H1 (cell line): Measurements from ENCODE around the gene EVC2. TPM values are rescaled to one million over a fixed set of nuclear protein-coding genes. Genes with fewer than 3 reads are reported as not detected.

Source experiments
- CTCF ChIA-PET: fragments of 300-600 bp; sonication (Branson Sonifier 250); formaldehyde crosslinking; loops from one replicate; lab custom pipeline; 2021; ENCODE audit not compliant: partially characterized antibody; lab: Charles Lee
- POLR2A ChIA-PET: fragments of 300-600 bp; sonication (Branson Sonifier 250); formaldehyde crosslinking; loops from one replicate; lab custom pipeline; 2021; ENCODE audit warnings: inconsistent platforms; ENCODE audit not compliant: partially characterized antibody; lab: Charles Lee
- DNase-seq, 2 experiments: peaks; one replicate each; pipeline versions ENCODE4 v3.0.0 to v3.0.0-alpha.2; 2010 to 2022; ENCODE audit warnings: low spot score in 2 of 2, low read depth in 1 of 2, mixed read lengths in 1 of 2
- FAIRE-seq: peaks from 2 replicates; lab custom pipeline; 2011; peaks lifted over from hg19 to GRCh38; lab: Jason Lieb, UNC
- H2AFZ ChIP-seq: 2 replicates; pipeline ENCODE4 v1.8.1; 2012; ENCODE audit warnings: low read length, inconsistent platforms
- H2AK5ac ChIP-seq: 2 replicates; pipeline ENCODE4 v1.6.1; 2013; ENCODE audit warnings: low read depth, low read length
- H2BK120ac ChIP-seq: replicated peaks from 2 replicates; pipeline ENCODE3; 2013; ENCODE audit warnings: low read depth, low read length, inconsistent platforms
- H2BK12ac ChIP-seq: 2 replicates; pipeline ENCODE4 v1.6.1; 2013; ENCODE audit warnings: low read depth, low read length
- H2BK15ac ChIP-seq: 2 replicates; pipeline ENCODE4 v1.6.1; 2013; ENCODE audit warnings: low read length
- H2BK20ac ChIP-seq: 2 replicates; pipeline ENCODE4 v1.6.1; 2013; ENCODE audit warnings: low read length
- H2BK5ac ChIP-seq: 2 replicates; pipeline ENCODE4 v1.6.1; 2013; ENCODE audit warnings: low read depth, low read length
- H3K14ac ChIP-seq: 2 replicates; pipeline ENCODE4 v1.6.1; 2013; ENCODE audit warnings: inconsistent platforms; ENCODE audit not compliant: insufficient read length
- H3K18ac ChIP-seq: 2 replicates; pipeline ENCODE4 v1.6.1; 2013; ENCODE audit warnings: low read length; ENCODE audit errors: extremely low read depth
- H3K23ac ChIP-seq: 2 replicates; pipeline ENCODE4 v1.6.1; 2013; ENCODE audit warnings: inconsistent platforms; ENCODE audit not compliant: insufficient read length
- H3K23me2 ChIP-seq: 2 replicates; pipeline ENCODE4 v1.6.1; 2013; ENCODE audit warnings: low read depth, low read length
- H3K27ac ChIP-seq: 2 replicates; pipeline ENCODE4 v1.6.1; 2011; ENCODE audit warnings: low read depth, low read length, inconsistent platforms
- H3K27me3 ChIP-seq, 4 experiments: replicated peaks in 1 of 4; 1 replicate in 1 of 4; 2 replicates in 3 of 4; pipeline versions ENCODE4 v1.6.1 to v1.8.1; 2011 to 2013; ENCODE audit warnings: low read length in 3 of 4, mild to moderate bottlenecking in 3 of 4, inconsistent platforms in 2 of 4, mixed read lengths in 2 of 4, moderate library complexity in 1 of 4; ENCODE audit not compliant: control insufficient read depth in 3 of 4, insufficient read depth in 3 of 4; ENCODE audit errors: extremely low read depth in 1 of 4
- H3K36me3 ChIP-seq, 4 experiments: 2 replicates each; pipeline versions ENCODE4 v1.6.1 to v1.8.1; 2011 to 2013; ENCODE audit warnings: mild to moderate bottlenecking in 4 of 4, low read length in 3 of 4, moderate library complexity in 2 of 4, control low read depth in 1 of 4, inconsistent platforms in 1 of 4; ENCODE audit not compliant: insufficient read depth in 4 of 4, control insufficient read depth in 2 of 4
- H3K4ac ChIP-seq: replicated peaks from 2 replicates; pipeline ENCODE3; 2013; ENCODE audit warnings: low read length, low read depth, mixed read lengths, inconsistent platforms; ENCODE audit not compliant: insufficient read length
- H3K4me1 ChIP-seq, 4 experiments: replicated peaks in 1 of 4; 1 replicate in 1 of 4; 2 replicates in 3 of 4; pipeline versions ENCODE4 v1.6.1 to v1.8.1; 2011 to 2013; ENCODE audit warnings: low read length in 3 of 4, inconsistent platforms in 2 of 4, mixed read lengths in 1 of 4; ENCODE audit not compliant: insufficient read depth in 4 of 4, control insufficient read depth in 3 of 4
- H3K4me2 ChIP-seq, 2 experiments: 2 replicates each; pipeline versions ENCODE4 v1.6.1 to v1.8.1; 2011 to 2013; ENCODE audit warnings: low read depth in 2 of 2, low read length in 2 of 2, control low read depth in 1 of 2, inconsistent platforms in 1 of 2, mild to moderate bottlenecking in 1 of 2; ENCODE audit not compliant: insufficient read depth in 1 of 2
- H3K4me3 ChIP-seq, 4 experiments: fragments of 200-600, 300-600 bp in 1 of 4; sonication (generic), shearing (Covaris generic), sonication (Bioruptor Twin) in 1 of 4; 2 replicates each; pipeline versions ENCODE4 v1.5.1 to v1.8.1; 2011 to 2016; ENCODE audit warnings: low read length in 4 of 4, low read depth in 3 of 4, control low read depth in 2 of 4, inconsistent platforms in 2 of 4, mild to moderate bottlenecking in 2 of 4, mixed read lengths in 1 of 4, moderate library complexity in 1 of 4; ENCODE audit not compliant: insufficient read depth in 2 of 4; ENCODE audit errors: extremely low read depth in 1 of 4
- H3K56ac ChIP-seq: replicated peaks from 2 replicates; pipeline ENCODE3; 2013; ENCODE audit warnings: low read depth, mild to moderate bottlenecking, mixed read lengths, low read length, inconsistent platforms; ENCODE audit not compliant: insufficient read length
- H3K79me1 ChIP-seq: 2 replicates; pipeline ENCODE4 v1.6.1; 2013; ENCODE audit warnings: low read depth, low read length, control low read depth
- H3K79me2 ChIP-seq, 2 experiments: 2 replicates each; pipeline versions ENCODE4 v1.6.1 to v1.8.1; 2012 to 2013; ENCODE audit warnings: low read length in 2 of 2, mild to moderate bottlenecking in 2 of 2, inconsistent platforms in 1 of 2; ENCODE audit not compliant: insufficient read depth in 2 of 2, control insufficient read depth in 1 of 2
- H3K9ac ChIP-seq, 4 experiments: replicated peaks in 1 of 4; 1 replicate in 1 of 4; 2 replicates in 3 of 4; pipeline versions ENCODE4 v1.6.1 to v1.8.1; 2011 to 2013; ENCODE audit warnings: low read depth in 3 of 4, low read length in 3 of 4, control low read depth in 2 of 4, mild to moderate bottlenecking in 2 of 4, moderate library complexity in 2 of 4, inconsistent platforms in 1 of 4; ENCODE audit errors: extremely low read depth in 1 of 4
- H3K9me3 ChIP-seq, 2 experiments: 2 replicates each; pipeline versions ENCODE4 v1.6.1 to v1.8.1; 2012 to 2013; ENCODE audit warnings: mild to moderate bottlenecking in 2 of 2, moderate library complexity in 2 of 2, control low read depth in 1 of 2, inconsistent platforms in 1 of 2, low read depth in 1 of 2, low read length in 1 of 2, mixed read lengths in 1 of 2; ENCODE audit not compliant: insufficient read depth in 2 of 2
- H4K20me1 ChIP-seq, 2 experiments: replicated peaks in 1 of 2; 2 replicates each; pipeline versions ENCODE3 to v1.8.1; 2011 to 2013; ENCODE audit warnings: inconsistent platforms in 2 of 2, low read length in 2 of 2, mild to moderate bottlenecking in 1 of 2; ENCODE audit not compliant: insufficient read depth in 2 of 2, control insufficient read depth in 1 of 2
- H4K5ac ChIP-seq: 2 replicates; pipeline ENCODE4 v1.6.1; 2013; ENCODE audit warnings: low read length, low read depth, mixed read lengths, inconsistent platforms; ENCODE audit not compliant: insufficient read length
- H4K8ac ChIP-seq: 2 replicates; pipeline ENCODE4 v1.8.0; 2013; ENCODE audit warnings: mild to moderate bottlenecking, moderate library complexity, low read length, inconsistent platforms; ENCODE audit not compliant: insufficient read depth; ENCODE audit errors: extremely low read depth
- H4K91ac ChIP-seq: replicated peaks from 2 replicates; pipeline ENCODE3; 2013; ENCODE audit warnings: low read length, mixed read lengths, inconsistent platforms; ENCODE audit not compliant: insufficient read length
- CBX8 ChIP-seq: fragments of 300-800, 300-1000 bp; sonication (generic); IDR thresholded peaks from 2 replicates; pipeline ENCODE4 v1.7.1; 2016; ENCODE audit warnings: low read depth, low read length, borderline replicate concordance
- CHD2 ChIP-seq: IDR thresholded peaks from 2 replicates; pipeline ENCODE4 v1.6.1; 2012; ENCODE audit warnings: low read length, improper control_type of control experiment
- KDM4A ChIP-seq: IDR thresholded peaks from one replicate; pipeline ENCODE4 v1.7.1; 2012; ENCODE audit warnings: low read depth, mild to moderate bottlenecking, moderate library complexity, low read length, inconsistent platforms; ENCODE audit not compliant: severe bottlenecking
- PHF8 ChIP-seq: fragments of 200-600 bp; sonication (generic); conservative IDR thresholded peaks from 2 replicates; pipeline ENCODE4 v1.7.1; 2012; ENCODE audit warnings: low read depth, mild to moderate bottlenecking, inconsistent platforms, low read length, moderate library complexity
- POLR2A ChIP-seq, 2 experiments: IDR thresholded peaks; 1 replicate in 1 of 2; 2 replicates in 1 of 2; pipeline ENCODE4 v1.6.1; 2011; ENCODE audit warnings: low read depth in 2 of 2, low read length in 2 of 2, mild to moderate bottlenecking in 2 of 2; ENCODE audit errors: control extremely low read depth in 1 of 2
- RFX5 ChIP-seq: IDR thresholded peaks from 2 replicates; pipeline ENCODE4 v1.6.1; 2011; ENCODE audit warnings: low read depth, low read length, improper control_type of control experiment, borderline replicate concordance
- RNF2 ChIP-seq: fragments of 200-900, 300-1000 bp; sonication (generic); IDR thresholded peaks from 2 replicates; pipeline ENCODE4 v1.7.1; 2016; ENCODE audit warnings: borderline replicate concordance, low read depth, mild to moderate bottlenecking, antibody characterized with exemption, low read length; ENCODE audit not compliant: poor library complexity, severe bottlenecking; ENCODE audit errors: missing control alignments
- SIX5 ChIP-seq: IDR thresholded peaks from 2 replicates; pipeline ENCODE4 v1.6.1; 2011; ENCODE audit warnings: mild to moderate bottlenecking, low read depth, low read length
- WGBS, 2 experiments: shearing (Covaris generic) in 1 of 2; methylation state at CpG; one replicate each; pipeline versions ENCODE4 v1.1.6 to v1.1.7; 2013 to 2015; ENCODE audit warnings: low lambda C conversion rate in 2 of 2, mixed read lengths in 2 of 2, inconsistent platforms in 1 of 2, low coverage in 1 of 2, missing lambda C conversion rate in 1 of 2; ENCODE audit not compliant: insufficient replicate concordance in 2 of 2, insufficient coverage in 1 of 2, insufficient read length in 1 of 2; ENCODE audit errors: extremely low coverage in 1 of 2, missing lambda C conversion rate in 1 of 2; 5-methylcytosine and 5-hydroxymethylcytosine counted together
- polyA plus RNA-seq, 7 experiments: library from polyadenylated mRNA; depleted of rRNA in 3 of 7; stranded (reverse) in 5 of 7; unstranded in 2 of 7; fragments of >200 nt in 5 of 7; fragments of 200-250 nt in 2 of 7; gene quantifications; 1 replicate in 5 of 7; 2 replicates in 1 of 7; 4 replicates in 1 of 7; pipeline versions ENCODE4 v1.2.1 to v1.2.3, GENCODE V29; 2011 to 2013; ENCODE audit warnings: missing spikeins in 2 of 7, mixed read lengths in 2 of 7
- total RNA-seq: library from RNA; stranded (reverse); fragmentation: NEBNext Ultra II Directional; extraction: Animal tissue kit (Norgen Biotek cat#: 25700); gene quantifications from 2 replicates; pipeline ENCODE4 v1.2.1, GENCODE V29; 2021
- TF ChIP-seq, protein P1 (sequence below): IDR thresholded peaks from 2 replicates; pipeline ENCODE4 v1.6.1; 2011; ENCODE audit warnings: low read depth, mild to moderate bottlenecking, low read length; ENCODE audit not compliant: insufficient read depth
- TF ChIP-seq, protein P2 (sequence below): IDR thresholded peaks from 2 replicates; pipeline ENCODE4 v1.6.1; 2011; ENCODE audit warnings: low read length, improper control_type of control experiment

EVC2 gene
- total and polyA plus RNA-seq, 2 of the 8 experiments (the other 6 are each of a cell fraction or from before 2014, with no cell fraction given): 0.73 to 5.9 TPM

DNA sequence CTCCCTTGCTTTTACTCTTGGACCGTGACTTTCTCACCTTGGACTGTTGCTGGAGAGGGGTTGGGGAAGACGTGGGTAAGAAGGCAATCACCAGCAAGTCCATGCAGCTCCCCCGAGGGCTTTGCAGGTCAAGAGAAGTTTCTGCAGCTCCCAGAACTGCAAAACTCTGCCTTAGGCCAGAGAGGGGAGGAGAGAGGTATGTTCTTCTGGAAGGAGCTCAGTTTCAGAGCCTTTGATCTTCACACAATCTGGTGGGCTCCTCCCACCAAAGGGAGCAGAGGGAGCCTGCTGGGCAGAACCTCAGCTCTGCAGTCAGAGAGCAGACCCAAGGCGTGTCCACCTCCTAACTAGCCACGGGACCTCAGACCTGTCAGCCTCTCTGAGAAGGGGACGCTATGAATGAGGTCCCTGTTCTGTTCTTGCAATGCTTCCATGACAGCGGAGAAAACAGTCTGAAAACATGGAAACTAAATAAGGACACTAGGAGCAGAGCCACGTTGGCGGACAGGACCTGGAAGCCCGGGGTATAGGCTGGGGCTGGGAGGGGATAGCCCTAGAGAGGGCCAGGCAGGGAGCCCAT, 92.8 kb downstream of the EVC2 start:
- Histone ChIP-seq H3K9me3 (no peaks in the 10 kb centered on the region), H3K4me3 (no peak overlapping the region), H2AFZ (no peak overlapping the region), H3K4me1 (no peaks in the 10 kb centered on the region), H3K9ac (no peak overlapping the region), H2BK5ac (no peak overlapping the region), H3K4me2 (no peak overlapping the region), H2AK5ac (no peak overlapping the region), H3K56ac (no peak overlapping the region), H3K27ac (no peak overlapping the region), H2BK120ac (no peak overlapping the region), H3K18ac (no peak overlapping the region), H2BK20ac (no peak overlapping the region), H2BK15ac (no peak overlapping the region), H3K79me1 (no peaks in the 10 kb centered on the region; the same call in 1 of the 2 replicates), H4K20me1 (no peaks in the 10 kb centered on the region), H3K23me2 (no peaks in the 10 kb centered on the region), H4K5ac (no peak overlapping the region), H3K23ac (no peak overlapping the region), H3K14ac (no peak overlapping the region), H4K8ac (no peak overlapping the region), H3K4ac (no peak overlapping the region), H2BK12ac (no peak overlapping the region), H3K27me3 (no peaks in the 10 kb centered on the region), H3K79me2 (no peaks in the 10 kb centered on the region), H4K91ac (no peak overlapping the region), H3K36me3 (peaks cover 0 to 5% (median 0%) of the 10 kb centered on the region in 4 experiments; a peak in 2 of 8 replicates)
- ChIA-PET POLR2A (no interaction called here), CTCF (interaction anchor here (0.8 to 1.9 kb wide), 2 partner anchors 18 to 175 kb away, joined by 3 to 7 read pairs; no protein-coding TSS in a partner anchor)
- WGBS, 2 experiments: 82% methylated on average over 10 of the region's 10 CpGs; no CpG with 5 or more reads in 1 of the 2 experiments
- DNase-seq (no peak), FAIRE-seq (no peak)
- TF ChIP-seq RNF2 (no peak), SIX5 (no peak), CBX8 (no peak), POLR2A (IDR thresholded peaks at IDR 0.05; ENCODE audit: control extremely low read depth in 1 of 2, low read depth in 2 of 2, low read length in 2 of 2) (no peak), KDM4A (no peak), PHF8 (no peak), CHD2 (no peak), RFX5 (no peak)
- TF ChIP-seq, protein P1, sequence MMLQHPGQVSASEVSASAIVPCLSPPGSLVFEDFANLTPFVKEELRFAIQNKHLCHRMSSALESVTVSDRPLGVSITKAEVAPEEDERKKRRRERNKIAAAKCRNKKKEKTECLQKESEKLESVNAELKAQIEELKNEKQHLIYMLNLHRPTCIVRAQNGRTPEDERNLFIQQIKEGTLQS: no peak
- TF ChIP-seq, protein P2, sequence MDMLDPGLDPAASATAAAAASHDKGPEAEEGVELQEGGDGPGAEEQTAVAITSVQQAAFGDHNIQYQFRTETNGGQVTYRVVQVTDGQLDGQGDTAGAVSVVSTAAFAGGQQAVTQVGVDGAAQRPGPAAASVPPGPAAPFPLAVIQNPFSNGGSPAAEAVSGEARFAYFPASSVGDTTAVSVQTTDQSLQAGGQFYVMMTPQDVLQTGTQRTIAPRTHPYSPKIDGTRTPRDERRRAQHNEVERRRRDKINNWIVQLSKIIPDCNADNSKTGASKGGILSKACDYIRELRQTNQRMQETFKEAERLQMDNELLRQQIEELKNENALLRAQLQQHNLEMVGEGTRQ: no peak
